ENCODE data around the gene WWP2.

The WWP2 gene

DNA sequence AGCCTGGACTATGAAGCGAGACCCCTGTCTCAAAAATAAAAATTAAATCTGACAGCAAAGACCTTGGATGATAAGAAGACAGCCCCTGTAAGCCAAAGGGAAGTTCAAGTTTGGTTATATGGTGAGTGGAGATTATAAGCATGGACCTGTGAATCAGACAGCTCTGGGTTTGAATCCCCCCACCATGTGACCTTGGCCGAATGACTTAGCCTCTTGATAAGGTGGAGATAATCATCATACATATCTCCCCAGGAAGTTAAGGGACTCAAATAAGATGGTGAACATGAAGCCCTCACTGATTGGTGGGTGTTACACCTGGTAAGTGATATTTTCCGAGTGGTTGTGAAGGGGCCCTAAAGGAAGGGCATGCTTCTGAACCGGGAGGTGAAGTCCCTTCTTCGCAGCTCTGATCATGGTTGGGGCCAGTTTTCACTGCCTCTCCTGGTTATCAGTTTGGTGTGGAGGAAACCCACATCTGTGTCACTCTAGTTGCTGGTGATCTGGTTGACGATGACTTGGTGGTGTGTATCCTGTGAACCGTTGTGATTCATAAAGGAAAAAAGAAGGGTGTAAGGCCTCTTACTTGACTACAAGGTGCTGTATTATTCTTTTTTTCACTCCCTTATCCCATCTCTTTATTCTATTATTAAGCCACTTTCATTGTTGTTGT, 127.3 kb downstream of the WWP2 start:
- H3K4me3 ChIP-seq (ENCODE audit: control insufficient read depth, low read depth, low read length), result no peak overlapping the region
- no peak for DNase-seq (ENCODE audit: low read depth)
- TF ChIP-seq, protein P1, sequence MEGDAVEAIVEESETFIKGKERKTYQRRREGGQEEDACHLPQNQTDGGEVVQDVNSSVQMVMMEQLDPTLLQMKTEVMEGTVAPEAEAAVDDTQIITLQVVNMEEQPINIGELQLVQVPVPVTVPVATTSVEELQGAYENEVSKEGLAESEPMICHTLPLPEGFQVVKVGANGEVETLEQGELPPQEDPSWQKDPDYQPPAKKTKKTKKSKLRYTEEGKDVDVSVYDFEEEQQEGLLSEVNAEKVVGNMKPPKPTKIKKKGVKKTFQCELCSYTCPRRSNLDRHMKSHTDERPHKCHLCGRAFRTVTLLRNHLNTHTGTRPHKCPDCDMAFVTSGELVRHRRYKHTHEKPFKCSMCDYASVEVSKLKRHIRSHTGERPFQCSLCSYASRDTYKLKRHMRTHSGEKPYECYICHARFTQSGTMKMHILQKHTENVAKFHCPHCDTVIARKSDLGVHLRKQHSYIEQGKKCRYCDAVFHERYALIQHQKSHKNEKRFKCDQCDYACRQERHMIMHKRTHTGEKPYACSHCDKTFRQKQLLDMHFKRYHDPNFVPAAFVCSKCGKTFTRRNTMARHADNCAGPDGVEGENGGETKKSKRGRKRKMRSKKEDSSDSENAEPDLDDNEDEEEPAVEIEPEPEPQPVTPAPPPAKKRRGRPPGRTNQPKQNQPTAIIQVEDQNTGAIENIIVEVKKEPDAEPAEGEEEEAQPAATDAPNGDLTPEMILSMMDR (conservative IDR thresholded peaks at IDR 0.05; ENCODE audit: control insufficient read depth, insufficient read depth, low read depth, low read length), result no peak

DNA sequence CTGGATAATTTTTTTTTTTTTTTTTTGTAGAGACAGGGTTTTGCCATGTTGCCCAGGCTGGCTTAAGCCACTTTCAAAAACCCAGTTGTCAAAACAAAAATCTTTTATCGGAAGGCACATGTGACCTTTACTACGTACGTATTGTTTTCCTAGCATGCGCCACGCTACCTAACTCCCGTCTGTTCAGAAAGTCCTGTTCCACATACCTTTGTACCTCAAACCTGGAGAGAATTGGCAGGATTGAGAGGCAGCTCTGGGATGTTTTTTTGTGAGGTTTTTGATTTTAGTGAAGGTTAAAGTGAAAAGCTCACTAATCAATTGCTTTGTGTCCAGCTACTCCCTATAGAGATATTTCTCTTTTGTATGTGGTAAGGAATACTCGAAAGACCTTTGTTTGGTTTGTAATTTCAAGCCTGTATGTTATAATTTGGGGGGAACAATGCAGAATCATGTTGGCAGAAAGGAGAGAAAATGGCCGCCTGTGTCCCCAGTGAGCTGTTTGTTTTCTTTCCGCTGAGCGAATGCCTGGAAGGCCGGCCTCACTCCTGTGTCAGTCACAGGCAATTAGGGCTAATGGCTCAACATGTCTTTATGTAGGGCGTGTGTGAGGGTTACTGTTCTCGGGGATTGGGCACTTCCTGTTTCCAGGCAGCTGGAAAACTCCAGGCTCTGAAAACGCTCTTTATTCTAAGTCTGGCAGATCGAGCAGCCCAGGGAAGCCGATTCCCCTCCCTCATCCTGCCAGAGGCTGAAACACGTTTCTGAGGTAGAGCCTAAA, 128.2 kb downstream of the WWP2 start:
- TF ChIP-seq, protein P1 (conservative IDR thresholded peaks at IDR 0.05; ENCODE audit: control insufficient read depth, insufficient read depth, low read depth, low read length), result no peak
- DNase-seq (ENCODE audit: low read depth), result peak; percentile 74
- H3K4me3 ChIP-seq (ENCODE audit: control insufficient read depth, low read depth, low read length), result no peak overlapping the region

DNA sequence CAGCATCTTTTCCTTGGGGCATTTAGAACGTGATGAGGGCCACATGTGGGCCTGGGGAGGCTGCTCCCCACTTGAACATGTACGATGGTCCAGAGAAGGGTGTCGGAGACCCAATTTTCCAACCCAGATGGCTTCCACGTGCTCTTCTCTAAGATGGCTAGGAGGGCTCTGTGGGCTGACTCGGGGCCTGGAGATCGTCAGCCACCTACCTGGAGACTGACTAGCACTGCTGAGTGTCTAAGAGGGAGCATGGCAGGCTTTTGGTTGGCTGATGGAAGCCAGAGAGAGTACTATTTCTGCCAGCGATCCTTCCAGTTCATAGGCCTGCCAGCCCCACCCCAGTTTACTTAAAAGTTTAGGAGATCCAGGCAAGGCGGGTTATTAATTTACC, 128.8 kb downstream of the WWP2 start:
- no peak for DNase-seq (ENCODE audit: low read depth)
- no peak overlapping the region for H3K4me3 ChIP-seq (ENCODE audit: control insufficient read depth, low read depth, low read length)
- TF ChIP-seq, protein P1 (conservative IDR thresholded peaks at IDR 0.05; ENCODE audit: control insufficient read depth, insufficient read depth, low read depth, low read length), result no peak

DNA sequence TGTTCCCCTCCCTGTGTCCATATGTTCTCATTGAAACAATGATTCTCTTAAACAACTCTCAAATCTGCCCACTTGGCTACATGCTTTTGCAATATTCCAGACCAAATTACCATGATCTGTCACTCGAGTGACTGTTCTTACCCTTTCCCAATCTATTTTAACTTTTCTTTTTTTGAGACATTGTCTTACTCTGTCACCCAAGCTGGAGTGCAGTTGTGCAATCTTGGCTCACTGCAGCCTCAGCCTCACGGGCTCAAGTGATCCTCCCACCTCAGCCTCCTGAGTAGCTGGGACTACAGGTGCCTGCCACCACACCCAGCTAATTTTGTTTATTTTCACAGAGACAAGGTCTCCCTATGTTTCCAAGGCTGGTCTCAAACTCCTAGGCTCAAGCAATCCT, 130.2 kb downstream of the WWP2 start:
- H3K4me3 ChIP-seq (ENCODE audit: control insufficient read depth, low read depth, low read length), result no peak overlapping the region
- TF ChIP-seq, protein P1 (conservative IDR thresholded peaks at IDR 0.05; ENCODE audit: control insufficient read depth, insufficient read depth, low read depth, low read length), result no peak
- no peak for DNase-seq (ENCODE audit: low read depth)

DNA sequence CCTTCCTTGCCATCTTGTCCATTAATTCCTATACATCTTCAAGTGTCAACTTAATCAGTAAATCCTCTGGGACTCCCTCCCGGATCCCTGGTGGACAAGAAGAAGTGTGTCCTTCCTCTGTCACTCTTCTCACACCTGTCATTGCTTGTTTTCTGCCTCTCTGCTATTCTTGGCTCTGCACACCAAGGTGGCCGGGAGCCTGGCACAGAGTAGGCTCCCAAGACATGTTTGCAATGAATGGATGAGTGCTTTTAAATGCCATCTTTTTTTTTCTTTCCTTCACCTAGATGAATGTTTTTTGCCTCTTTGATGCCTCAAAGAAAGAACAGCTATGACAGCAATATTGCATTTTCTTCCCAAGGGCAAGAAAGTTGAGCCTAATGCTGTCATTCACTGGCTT, 131.0 kb downstream of the WWP2 start:
- H3K4me3 ChIP-seq (ENCODE audit: control insufficient read depth, low read depth, low read length), result no peak overlapping the region
- TF ChIP-seq, protein P1 (conservative IDR thresholded peaks at IDR 0.05; ENCODE audit: control insufficient read depth, insufficient read depth, low read depth, low read length), result no peak
- DNase-seq (ENCODE audit: low read depth), result no peak

DNA sequence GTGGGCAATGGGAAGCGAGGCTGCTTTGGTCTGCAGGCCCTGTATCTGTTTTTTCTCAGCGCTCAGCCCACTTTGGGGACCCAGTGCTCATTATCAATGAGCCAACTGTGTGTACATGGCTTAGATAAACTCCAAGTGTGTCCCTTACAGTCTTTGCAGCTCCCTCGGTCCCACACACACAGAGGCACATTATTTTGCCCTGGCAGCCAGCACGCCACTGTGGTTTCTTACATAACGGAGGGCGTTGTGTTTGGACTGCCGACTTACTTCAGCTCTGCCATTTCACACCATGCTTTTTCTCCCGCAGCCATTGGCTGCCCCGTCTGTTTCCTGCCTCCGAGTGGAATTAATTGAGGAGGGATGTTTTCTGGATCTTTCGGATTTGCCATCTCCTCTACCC, 132.5 kb downstream of the WWP2 start:
- DNase-seq (ENCODE audit: low read depth), result no peak
- TF ChIP-seq, protein P1 (conservative IDR thresholded peaks at IDR 0.05; ENCODE audit: control insufficient read depth, insufficient read depth, low read depth, low read length), result no peak
- no peak overlapping the region for H3K4me3 ChIP-seq (ENCODE audit: control insufficient read depth, low read depth, low read length)
